Right renal cortex interstitium (tissue), 3 donors: ENCODE results near the gene ZMIZ1. TPM values are rescaled to one million over a fixed set of nuclear protein-coding genes. Genes with fewer than 3 reads are reported as not detected.

Experiments used
- DNase-seq, 3 donors: peaks; one replicate each; pipeline ENCODE4 v3.0.0-alpha.2; 2013; ENCODE audit warnings: low read depth in 3 of 3, low spot score in 2 of 3
- polyA plus RNA-seq, 3 donors: library from polyadenylated mRNA; unstranded; fragments of 120-200 nt; gene quantifications; one replicate each; pipeline ENCODE4 v1.2.1, GENCODE V29; 2013; ENCODE audit not compliant: insufficient read length in 3 of 3

ZMIZ1 gene
- polyA plus RNA-seq, 3 donors = 59.3 to 61.1 (median 61.0) TPM

DNA sequence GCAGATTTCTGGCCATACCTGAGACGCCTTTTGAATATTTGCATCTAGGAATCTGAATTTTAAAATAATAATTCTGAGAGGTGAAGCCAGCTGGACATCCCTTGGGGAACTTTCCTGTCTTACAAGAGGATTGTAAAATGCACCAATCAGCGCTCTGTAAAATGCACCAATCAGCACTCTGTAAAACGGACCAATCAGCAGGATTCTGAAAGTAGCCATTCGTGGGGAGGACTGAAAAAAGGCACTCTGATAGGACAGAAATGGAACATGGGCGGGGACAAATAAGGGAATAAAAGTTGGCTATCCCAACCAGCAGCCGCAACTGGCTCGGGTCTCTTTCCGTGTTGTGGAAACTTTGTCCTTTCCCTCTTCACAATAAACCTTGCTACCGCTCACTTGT lies 288.4 kb downstream of the ZMIZ1 start:
- no peak for DNase-seq

DNA sequence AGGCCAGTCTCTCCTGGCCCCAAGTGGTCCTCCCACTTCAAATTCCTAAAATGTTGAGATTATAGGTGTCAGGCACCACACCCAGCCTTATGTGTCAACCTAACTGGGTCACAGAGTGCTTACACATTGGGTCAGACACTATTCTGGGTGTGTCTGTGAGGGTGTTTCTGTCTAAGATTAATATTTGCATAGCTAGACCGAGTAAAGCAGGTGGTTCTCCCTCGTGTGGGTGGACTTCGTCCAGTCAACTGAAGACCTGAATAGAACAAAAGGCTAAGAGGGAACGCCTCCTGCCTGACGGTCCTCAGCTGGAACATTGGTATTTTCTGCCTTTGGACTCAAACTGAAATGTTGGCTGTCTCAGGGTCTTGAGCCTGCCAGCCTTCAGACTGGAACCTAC lies 290.0 kb downstream of the ZMIZ1 start:
- no peak for DNase-seq

- DNase-seq = no peak
Measured at GRCh38 chr10:79359816-79360498, 291.2 kb downstream of the ZMIZ1 start.

- no peak for DNase-seq
Measured at GRCh38 chr10:79360499-79361342, 292.0 kb downstream of the ZMIZ1 start.

GRCh38 chr10:79361726-79362397 lies 293.1 kb downstream of the ZMIZ1 start:
- DNase-seq = no peak
